HFF-Myc (cell line): ENCODE measurements around the gene ELAVL4.

Experiments
- DNase-seq: peaks from one replicate; pipeline ENCODE4 v3.0.0-alpha.2; 2011; ENCODE audit warnings: low read depth; ENCODE audit errors: extremely low read depth
- H3K4me3 ChIP-seq: replicated peaks from 2 replicates; pipeline ENCODE4 v1.5.1; 2011; ENCODE audit warnings: low read depth, mild to moderate bottlenecking, control low read depth, low read length
- CTCF ChIP-seq: IDR thresholded peaks from 2 replicates; pipeline ENCODE4 v1.5.1; 2012; ENCODE audit warnings: mild to moderate bottlenecking, low read depth, low read length, control low read depth; ENCODE audit errors: missing control alignments

Gene ELAVL4

GRCh38 chr1:50108497-50109059 is at the start of gene ELAVL4:
TSS of gene ELAVL4 (plus strand) at chr1:50108920. CDS start at chr1:50109190, 270 bp downstream.
- TF ChIP-seq CTCF, result no peak
- no peak for DNase-seq
- no peak within 1 kb of the TSS for H3K4me3 ChIP-seq

GRCh38 chr1:50060279-50060678 is 48.4 kb upstream of the ELAVL4 start:
- TF ChIP-seq CTCF, result no peak
- DNase-seq, result no peak
- H3K4me3 ChIP-seq, result no peak overlapping the region

GRCh38 chr1:50066806-50067205 is 41.9 kb upstream of the ELAVL4 start:
- TF ChIP-seq CTCF, result no peak
- no peak for DNase-seq
- no peak overlapping the region for H3K4me3 ChIP-seq

GRCh38 chr1:50074931-50075330 is 33.8 kb upstream of the ELAVL4 start:
- H3K4me3 ChIP-seq, result no peak overlapping the region
- TF ChIP-seq CTCF, result no peak
- no peak for DNase-seq

GRCh38 chr1:50077273-50077672 is 31.4 kb upstream of the ELAVL4 start:
- no peak for DNase-seq
- H3K4me3 ChIP-seq, result no peak overlapping the region
- TF ChIP-seq CTCF, result no peak

GRCh38 chr1:50080904-50081586 is 27.7 kb upstream of the ELAVL4 start:
- no peak for DNase-seq
- TF ChIP-seq CTCF, result no peak
- H3K4me3 ChIP-seq, result no peak overlapping the region
